Measurements from ENCODE around the gene ASPSCR1. TPM values are rescaled to one million over a fixed set of nuclear protein-coding genes. Genes with fewer than 3 reads are reported as not detected.
"Not testable (repeated sequence)": the region's sequence is repeated elsewhere in the genome, so short reads cannot be mapped to it uniquely, and the experiment has no call there.

ASPSCR1 gene
- total RNA-seq, 3 donors from 2014 or later, result 15.4 to 31.8 (median 17.9) TPM

- TF ChIP-seq POLR2AphosphoS5 (IDR thresholded peaks at IDR 0.05), result no peak
- TF ChIP-seq POLR2A (IDR thresholded peaks at IDR 0.05), result no peak
- TF ChIP-seq CTCF (IDR thresholded peaks at IDR 0.05), result no peak
- no peaks in the 10 kb centered on the region for H3K36me3 ChIP-seq
- H3K4me1 ChIP-seq, result peaks cover 0 to 8% of the 10 kb centered on the region in 2 donors
- no peaks in the 10 kb centered on the region for H3K9me3 ChIP-seq
- intact Hi-C loops (cut with DNase I; ENCODE audit: low total_unique reads), result no loop called here
- no peak for DNase-seq (ENCODE audit: low spot score in 2 of 2)
- H3K27ac ChIP-seq, result no peak overlapping the region
- H3K27me3 ChIP-seq, result no peaks in the 10 kb centered on the region
- H3K4me3 ChIP-seq, result peak overlapping the region; percentile 78 to 93 (median 88)
Measured at GRCh38 chr17:81978524-81979298, 1.3 kb downstream of the ASPSCR1 start.

GRCh38 chr17:81980122-81980521 lies 2.7 kb downstream of the ASPSCR1 start:
- DNase-seq (ENCODE audit: low spot score in 2 of 2), result no peak
- TF ChIP-seq CTCF (IDR thresholded peaks at IDR 0.05), result no peak
- TF ChIP-seq POLR2A (IDR thresholded peaks at IDR 0.05), result no peak
- TF ChIP-seq POLR2AphosphoS5 (IDR thresholded peaks at IDR 0.05), result no peak
- Histone ChIP-seq H3K27me3 (no peaks in the 10 kb centered on the region), H3K4me1 (peaks cover 0 to 8% of the 10 kb centered on the region in 2 donors), H3K27ac (no peak overlapping the region), H3K9me3 (no peaks in the 10 kb centered on the region), H3K36me3 (peaks cover 1% of the 10 kb centered on the region), H3K4me3 (no peak overlapping the region)
- intact Hi-C loops (cut with DNase I; ENCODE audit: low total_unique reads), result no loop called here

DNA sequence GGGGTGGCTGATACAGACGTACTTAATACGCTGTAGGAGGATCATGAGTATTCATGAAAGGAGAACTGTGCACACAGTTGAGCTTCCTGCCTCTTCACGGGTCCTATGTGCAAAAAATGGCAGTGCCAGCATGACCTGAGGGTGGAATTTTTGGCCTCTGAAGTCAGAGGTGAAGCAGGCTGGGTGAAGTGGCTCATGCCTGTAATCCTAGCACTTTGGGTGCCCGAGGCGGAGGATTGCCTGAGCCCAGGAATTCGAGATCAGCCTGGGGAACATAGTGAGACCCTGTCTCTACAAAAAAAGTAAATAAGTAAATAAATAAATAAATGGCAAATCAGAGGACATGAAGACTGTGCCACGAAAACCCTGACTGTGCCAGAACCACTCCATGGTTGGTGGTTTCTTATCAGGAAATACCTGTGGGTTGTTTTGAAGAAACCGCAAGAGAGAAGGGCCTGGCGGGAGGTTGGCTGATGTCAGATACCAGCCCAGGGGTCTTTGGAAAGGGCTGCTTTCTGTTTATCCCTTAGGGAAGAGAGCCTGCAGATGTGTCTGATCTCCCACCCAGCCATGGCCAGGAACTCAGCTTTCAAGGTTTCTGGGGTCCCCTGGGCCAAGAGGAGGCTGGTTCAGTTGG lies 3.4 kb downstream of the ASPSCR1 start:
- no peak for DNase-seq (ENCODE audit: low spot score in 2 of 2)
- intact Hi-C loops (cut with DNase I; ENCODE audit: low total_unique reads), result no loop called here
- Histone ChIP-seq H3K27me3 (no peaks in the 10 kb centered on the region), H3K4me1 (peaks cover 0 to 8% of the 10 kb centered on the region in 2 donors), H3K4me3 (no peak overlapping the region), H3K9me3 (no peaks in the 10 kb centered on the region), H3K27ac (no peak overlapping the region), H3K36me3 (peaks cover 5% of the 10 kb centered on the region)
- TF ChIP-seq POLR2AphosphoS5 (IDR thresholded peaks at IDR 0.05) (no peak), POLR2A (IDR thresholded peaks at IDR 0.05) (no peak), CTCF (IDR thresholded peaks at IDR 0.05) (no peak)

DNA sequence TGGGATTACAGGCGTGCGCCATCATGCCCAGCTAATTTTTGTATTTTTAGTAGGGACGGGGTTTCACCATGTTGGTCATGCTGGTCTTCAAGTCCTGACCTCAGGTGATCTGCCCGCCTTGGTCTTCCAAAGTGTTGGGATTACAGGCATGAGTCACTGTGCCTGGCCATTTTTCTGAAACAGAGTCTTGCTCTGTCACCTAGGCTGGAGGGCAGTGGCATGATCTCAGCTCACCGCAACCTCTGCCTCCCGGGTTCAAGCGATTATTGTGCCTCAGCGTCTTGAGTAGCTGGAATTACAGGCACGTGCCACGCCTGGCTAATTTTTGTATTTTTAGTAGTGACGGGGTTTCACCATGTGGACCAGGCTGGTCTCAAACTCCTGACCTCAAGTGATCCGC lies 4.1 kb downstream of the ASPSCR1 start:
- H3K27me3 ChIP-seq; H3K4me1 ChIP-seq; H3K9me3 ChIP-seq; intact Hi-C loops (cut with DNase I; ENCODE audit: low total_unique reads); H3K36me3 ChIP-seq; H3K27ac ChIP-seq; H3K4me3 ChIP-seq; DNase-seq (ENCODE audit: low spot score in 2 of 2): not testable (repeated sequence)

- intact Hi-C loops (cut with DNase I; ENCODE audit: low total_unique reads), result no loop called here
- no peak overlapping the region for H3K4me3 ChIP-seq
Measured at GRCh38 chr17:81983011-81983638, 5.7 kb downstream of the ASPSCR1 start.

More at GRCh38 chr17:81983011-81983638, 5.7 kb downstream of the ASPSCR1 start:
- TF ChIP-seq POLR2A (IDR thresholded peaks at IDR 0.05) (no peak), CTCF (IDR thresholded peaks at IDR 0.05) (no peak), POLR2AphosphoS5 (IDR thresholded peaks at IDR 0.05) (no peak)
- Histone ChIP-seq H3K27ac (no peak overlapping the region), H3K27me3 (no peaks in the 10 kb centered on the region), H3K9me3 (no peaks in the 10 kb centered on the region), H3K36me3 (peaks cover 5% of the 10 kb centered on the region), H3K4me1 (peaks cover 0 to 8% of the 10 kb centered on the region in 2 donors)
- no peak for DNase-seq (ENCODE audit: low spot score in 2 of 2)
